Measurements from ENCODE around the gene LFNG. TPM values are rescaled to one million over a fixed set of nuclear protein-coding genes. Genes with fewer than 3 reads are reported as not detected.

The LFNG gene
- polyA plus RNA-seq, 6 donors from 2014 or later = 0.59 to 4.0 (median 2.2) TPM

DNA sequence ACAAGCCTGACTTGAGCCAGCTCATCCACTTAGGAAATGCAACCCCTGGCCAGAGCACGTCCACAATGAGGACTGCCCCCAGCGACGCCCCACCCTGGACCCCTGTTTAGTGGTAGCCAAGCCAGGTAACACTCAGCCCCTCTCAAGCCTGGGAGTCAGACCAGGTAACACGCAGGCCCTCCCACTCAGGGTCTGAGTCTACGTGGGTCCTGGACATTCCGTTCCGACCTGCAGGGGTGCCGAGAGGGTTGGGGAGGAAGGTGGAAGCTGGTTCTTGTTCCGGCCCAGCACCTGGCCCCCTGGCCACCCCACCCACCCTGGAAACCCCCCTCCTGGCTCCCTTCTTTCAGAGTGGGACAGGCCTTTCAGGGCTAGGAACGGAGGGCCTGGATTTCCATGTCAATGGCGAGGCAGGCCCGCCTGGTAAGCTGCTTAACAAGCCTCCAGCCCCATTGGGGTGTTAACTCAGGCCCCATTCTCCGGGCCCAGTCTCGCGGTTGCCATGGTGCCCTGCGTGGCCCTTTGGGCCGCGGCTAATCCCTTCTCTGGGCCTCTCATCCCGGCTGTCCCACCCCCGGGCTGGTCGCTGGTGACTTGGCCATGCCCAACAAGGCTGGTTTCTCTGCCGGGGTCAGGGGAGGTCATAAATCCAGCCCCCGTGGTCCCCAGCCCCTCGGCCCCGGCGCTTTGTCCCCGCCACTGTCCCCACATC lies 19.7 kb upstream of the LFNG start:
- Mint-ChIP-seq H3K9me3 (peaks cover 0 to 2% (median 0%) of the 10 kb centered on the region in 7 donors), H3K4me1 (peaks cover 0 to 28% (median 10%) of the 10 kb centered on the region in 3 donors), H3K27me3 (peaks cover 6 to 34% (median 9%) of the 10 kb centered on the region in 3 donors), H3K4me3 (no peak overlapping the region), H3K27ac (no peak overlapping the region), H3K36me3 (no peaks in the 10 kb centered on the region)
- ATAC-seq (ENCODE audit: low read depth in 2 of 2) = no peak
- DNase-seq = no peak

DNA sequence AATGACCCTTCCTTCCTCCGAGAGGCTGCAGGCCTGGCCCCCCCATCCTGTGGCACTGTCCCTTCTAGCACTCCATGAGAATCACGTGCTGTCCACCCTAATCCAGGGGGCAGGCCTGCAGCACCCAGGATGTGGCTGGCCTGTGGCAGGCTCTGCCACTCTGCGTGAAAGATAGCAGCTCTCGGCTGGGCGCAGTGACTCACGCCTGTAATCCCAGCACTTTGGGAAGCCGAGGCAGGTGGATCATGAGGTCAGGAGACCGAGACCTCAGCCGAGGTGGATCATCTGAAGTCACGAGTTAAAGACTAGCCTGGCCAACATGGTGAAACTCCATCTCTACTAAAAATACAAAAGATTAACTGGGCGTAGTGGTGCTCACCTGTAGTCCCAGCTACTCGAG lies 18.9 kb upstream of the LFNG start:
- no peak overlapping the region for H3K4me3 Mint-ChIP-seq
- peaks cover 0 to 2% (median 0%) of the 10 kb centered on the region in 7 donors for H3K9me3 Mint-ChIP-seq
- no peak for ATAC-seq (ENCODE audit: low read depth in 2 of 2)
- H3K27ac Mint-ChIP-seq = peak overlapping the region in 1 of 6 donors; percentile 42
- H3K36me3 Mint-ChIP-seq = no peaks in the 10 kb centered on the region
- H3K27me3 Mint-ChIP-seq = peaks cover 6 to 30% (median 9%) of the 10 kb centered on the region in 3 donors
- no peak for DNase-seq
- H3K4me1 Mint-ChIP-seq = peaks cover 0 to 26% (median 10%) of the 10 kb centered on the region in 3 donors

DNA sequence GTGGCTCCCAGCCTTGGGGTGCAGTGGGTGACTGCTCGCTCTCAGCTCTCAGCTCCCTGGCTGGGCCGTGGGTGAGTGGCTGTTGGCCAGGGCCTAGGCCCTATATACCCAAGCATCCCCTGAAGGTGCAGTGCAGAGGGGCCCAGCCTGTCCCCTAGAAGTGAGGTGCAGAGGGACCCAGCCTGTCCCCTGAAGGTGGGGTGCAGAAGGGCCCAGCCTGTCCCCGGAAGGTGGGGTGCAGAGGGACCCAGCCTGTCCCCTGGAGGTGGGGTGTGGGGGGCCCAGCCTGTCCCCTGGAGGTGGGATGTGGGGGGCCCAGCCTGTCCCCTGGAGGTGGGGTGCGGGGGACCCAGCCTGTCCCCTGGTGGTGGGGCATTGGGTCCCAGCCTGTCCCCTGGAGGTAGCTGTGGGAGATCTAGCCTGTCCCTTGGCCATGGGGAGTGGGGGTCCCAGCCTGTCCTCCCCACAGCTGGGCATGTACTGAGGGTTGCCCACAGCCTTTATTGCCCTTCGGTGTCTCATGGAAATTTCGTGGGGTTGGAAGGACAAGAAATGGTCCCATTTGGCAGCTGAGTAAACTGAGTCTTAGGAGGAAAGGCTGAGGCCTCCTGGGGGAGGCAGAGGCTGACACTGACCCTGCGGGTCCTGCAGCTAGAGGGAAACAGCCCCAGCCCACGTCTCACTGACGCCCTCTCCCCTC lies 17.5 kb upstream of the LFNG start:
- H3K4me3 Mint-ChIP-seq = no peak overlapping the region
- H3K27ac Mint-ChIP-seq = no peak overlapping the region
- H3K36me3 Mint-ChIP-seq = no peaks in the 10 kb centered on the region
- ATAC-seq (ENCODE audit: low read depth in 2 of 2) (no peak), DNase-seq (no peak)
- H3K4me1 Mint-ChIP-seq = peaks cover 4 to 23% (median 10%) of the 10 kb centered on the region in 3 donors
- peaks cover 0 to 18% (median 0%) of the 10 kb centered on the region in 3 donors for H3K27me3 Mint-ChIP-seq
- peaks cover 0 to 2% (median 0%) of the 10 kb centered on the region in 7 donors for H3K9me3 Mint-ChIP-seq

DNA sequence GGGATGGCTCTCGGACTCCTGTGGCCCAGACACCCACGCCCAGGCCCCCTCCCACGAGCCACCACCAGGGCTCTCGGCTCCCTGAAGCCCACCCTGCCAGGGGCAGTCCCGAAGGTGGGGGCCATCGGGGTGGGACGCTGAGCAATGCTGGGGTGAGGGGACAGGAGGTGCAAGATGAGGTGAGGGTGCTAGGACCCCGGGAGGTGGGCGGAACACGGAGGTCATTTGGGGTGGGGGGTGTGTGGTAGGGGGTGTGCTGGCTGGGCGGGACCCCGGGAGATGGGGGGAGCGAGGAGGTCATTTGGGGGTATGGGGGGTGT lies 17.0 kb upstream of the LFNG start:
- H3K36me3 Mint-ChIP-seq = no peaks in the 10 kb centered on the region
- no peak for ATAC-seq (ENCODE audit: low read depth in 2 of 2)

DNA sequence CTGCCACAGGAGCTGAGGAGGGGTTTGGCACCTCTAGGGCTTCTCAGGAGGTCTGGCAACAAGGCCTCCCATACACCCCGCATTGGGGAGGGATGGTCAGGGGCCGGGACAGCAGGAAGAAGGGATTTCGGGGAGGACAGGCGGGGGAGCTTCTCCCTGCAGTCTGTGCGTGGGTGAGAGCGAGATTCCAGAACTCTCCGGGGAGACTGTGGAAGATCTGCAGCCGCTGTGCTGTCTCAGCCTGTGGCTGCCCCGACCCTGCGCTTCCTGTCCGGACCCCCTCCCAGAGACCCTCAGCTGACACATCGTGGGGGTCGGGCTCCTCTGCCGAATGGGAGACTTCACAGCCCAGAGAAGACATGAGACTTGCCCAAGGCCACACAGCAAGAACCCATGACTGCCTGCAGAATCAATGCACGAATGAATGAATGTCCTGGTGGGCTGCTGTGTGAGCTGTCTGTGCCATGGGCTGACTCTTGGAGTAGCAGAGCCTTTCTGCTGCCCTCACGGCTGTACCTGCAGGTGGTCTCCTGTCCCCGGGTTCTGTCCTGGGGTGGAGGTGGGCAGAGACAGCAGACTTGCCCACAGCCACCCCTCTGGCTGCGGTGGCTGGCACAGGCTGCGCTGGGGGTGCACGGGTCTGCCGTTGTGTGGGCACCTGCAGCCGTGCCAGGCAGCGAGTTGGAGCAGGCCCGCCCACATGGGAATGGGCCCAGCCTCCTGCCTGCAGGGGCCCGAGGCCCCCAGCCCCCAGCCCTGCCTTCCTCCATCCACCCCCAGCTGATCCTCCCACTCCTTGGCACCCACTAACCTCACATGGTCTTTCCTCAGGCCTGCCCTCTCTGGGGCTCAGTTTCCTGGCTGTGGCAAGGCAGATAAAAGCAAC lies 16.3 kb upstream of the LFNG start:
- H3K4me3 Mint-ChIP-seq = no peak overlapping the region
- H3K9me3 Mint-ChIP-seq = peaks cover 0 to 2% (median 0%) of the 10 kb centered on the region in 7 donors
- peaks cover 0 to 6% (median 0%) of the 10 kb centered on the region in 3 donors for H3K27me3 Mint-ChIP-seq
- ATAC-seq (ENCODE audit: low read depth in 2 of 2) (no peak), DNase-seq (no peak)
- H3K4me1 Mint-ChIP-seq = peaks cover 13 to 24% (median 15%) of the 10 kb centered on the region in 3 donors
- no peaks in the 10 kb centered on the region for H3K36me3 Mint-ChIP-seq
- peak overlapping the region in 2 of 6 donors; percentile 33 to 49 for H3K27ac Mint-ChIP-seq

More for the DNA sequence above, 17.0 kb upstream of the LFNG start:
- DNase-seq = no peak
- Mint-ChIP-seq H3K4me1 (peaks cover 9 to 18% (median 9%) of the 10 kb centered on the region in 3 donors), H3K9me3 (peaks cover 0 to 2% (median 0%) of the 10 kb centered on the region in 7 donors), H3K4me3 (no peak overlapping the region), H3K27me3 (peaks cover 0 to 13% (median 0%) of the 10 kb centered on the region in 3 donors), H3K27ac (peak overlapping the region in 1 of 6 donors; percentile 33)

DNA sequence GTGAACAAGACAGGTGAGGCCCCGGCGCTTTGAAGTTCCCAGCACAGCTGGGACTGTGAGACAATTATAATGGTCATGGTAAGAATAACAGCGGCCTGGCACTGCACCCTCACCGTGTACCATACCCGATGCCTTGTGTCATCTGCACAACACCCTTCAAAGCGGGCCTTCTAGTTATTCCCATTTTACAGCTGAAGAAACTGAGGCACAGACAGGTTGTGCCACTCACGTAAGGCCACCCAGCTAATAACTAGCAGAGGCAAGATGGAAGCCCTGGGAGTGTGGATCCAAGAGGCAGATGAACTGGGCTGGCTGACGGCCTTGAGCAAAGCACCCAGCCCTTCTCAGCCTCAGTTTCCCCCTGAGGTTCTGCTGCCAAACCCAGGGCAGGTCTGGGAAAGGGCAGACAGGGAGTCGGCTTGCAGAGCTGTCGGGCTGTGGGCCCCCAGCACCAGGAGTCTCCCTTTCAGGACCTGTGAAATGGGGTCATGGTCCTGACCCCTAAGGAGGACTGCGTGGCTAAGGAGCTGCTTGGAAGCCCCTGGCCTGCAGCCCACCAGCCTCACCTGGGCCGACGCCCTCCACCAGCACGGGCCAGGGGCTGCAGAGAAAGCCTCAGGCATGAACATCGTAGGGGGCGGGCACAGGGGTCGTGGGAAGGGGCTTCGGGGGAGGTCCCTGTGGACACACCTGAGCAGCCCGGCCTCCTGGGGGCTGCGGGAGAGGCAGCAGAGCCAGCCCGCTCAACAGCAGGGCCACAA lies 15.3 kb upstream of the LFNG start:
- H3K4me1 Mint-ChIP-seq = peaks cover 23 to 34% (median 25%) of the 10 kb centered on the region in 3 donors
- no peak for ATAC-seq (ENCODE audit: low read depth in 2 of 2)
- no peak for DNase-seq
- no peak overlapping the region for H3K4me3 Mint-ChIP-seq
- peaks cover 0 to 2% (median 0%) of the 10 kb centered on the region in 7 donors for H3K9me3 Mint-ChIP-seq
- no peaks in the 10 kb centered on the region for H3K36me3 Mint-ChIP-seq
- H3K27ac Mint-ChIP-seq = peak overlapping the region in 2 of 6 donors; percentile 28 to 37
- peaks cover 0 to 5% (median 0%) of the 10 kb centered on the region in 3 donors for H3K27me3 Mint-ChIP-seq

DNA sequence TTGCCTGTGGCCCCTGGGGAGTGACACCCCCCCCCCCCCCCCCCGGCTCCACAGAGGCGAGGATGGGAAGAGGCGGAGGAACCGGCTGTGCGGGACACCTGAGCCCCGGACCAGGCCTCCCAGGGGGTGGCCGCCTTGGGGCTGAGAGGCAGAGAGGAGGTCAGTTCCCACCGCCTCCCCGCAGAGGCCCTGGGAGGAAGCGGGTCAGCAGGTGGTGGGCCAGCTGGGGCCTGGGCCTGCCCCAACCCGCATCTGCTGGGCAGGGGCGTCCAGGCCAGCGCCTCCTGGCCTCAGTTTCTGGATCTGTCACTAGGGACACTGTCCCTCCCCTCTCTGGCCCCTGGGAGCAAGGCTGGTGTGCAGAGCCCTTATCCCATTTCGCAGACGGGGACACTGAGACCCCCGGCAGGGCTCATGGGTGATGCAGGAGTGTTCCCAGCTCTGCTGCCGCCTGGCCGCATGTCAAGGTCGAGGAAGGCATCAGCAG lies 14.6 kb upstream of the LFNG start:
- DNase-seq = no peak
- H3K36me3 Mint-ChIP-seq = no peaks in the 10 kb centered on the region
- H3K9me3 Mint-ChIP-seq = peaks cover 0 to 2% (median 0%) of the 10 kb centered on the region in 7 donors
- peaks cover 0 to 5% (median 0%) of the 10 kb centered on the region in 3 donors for H3K27me3 Mint-ChIP-seq
- H3K4me3 Mint-ChIP-seq = no peak overlapping the region
- no peak for ATAC-seq (ENCODE audit: low read depth in 2 of 2)
- peaks cover 28 to 40% (median 32%) of the 10 kb centered on the region in 3 donors for H3K4me1 Mint-ChIP-seq
- peak overlapping the region in 2 of 6 donors; percentile 34 to 37 for H3K27ac Mint-ChIP-seq

DNA sequence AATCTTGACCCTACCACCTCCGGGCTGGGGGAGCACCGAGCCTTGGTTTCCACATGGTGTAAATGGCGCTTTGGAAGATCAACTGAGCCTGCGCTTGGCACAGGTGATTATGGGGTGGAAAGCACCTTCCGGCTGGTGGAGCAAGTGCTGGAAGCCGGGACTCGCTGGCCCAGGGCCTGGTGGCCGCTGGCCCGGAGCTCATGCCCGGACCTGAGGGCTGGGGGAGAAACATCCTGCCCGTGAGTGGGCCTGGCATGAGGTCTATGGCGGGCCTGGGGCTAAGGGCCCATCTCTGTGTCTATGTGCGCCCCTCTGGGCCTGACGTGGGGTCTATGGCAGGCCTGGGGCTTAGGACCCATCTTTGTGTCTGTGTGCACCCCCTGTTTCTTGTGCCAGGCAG lies 14.2 kb upstream of the LFNG start:
- peak overlapping the region in 1 of 6 donors; percentile 34 for H3K27ac Mint-ChIP-seq
- peaks cover 32 to 42% (median 36%) of the 10 kb centered on the region in 3 donors for H3K4me1 Mint-ChIP-seq
- peaks cover 0 to 4% (median 0%) of the 10 kb centered on the region in 3 donors for H3K27me3 Mint-ChIP-seq
- no peak for DNase-seq
- no peaks in the 10 kb centered on the region for H3K36me3 Mint-ChIP-seq
- H3K9me3 Mint-ChIP-seq = peaks cover 0 to 1% (median 0%) of the 10 kb centered on the region in 7 donors
- ATAC-seq (ENCODE audit: low read depth in 2 of 2) = no peak
- no peak overlapping the region for H3K4me3 Mint-ChIP-seq

DNA sequence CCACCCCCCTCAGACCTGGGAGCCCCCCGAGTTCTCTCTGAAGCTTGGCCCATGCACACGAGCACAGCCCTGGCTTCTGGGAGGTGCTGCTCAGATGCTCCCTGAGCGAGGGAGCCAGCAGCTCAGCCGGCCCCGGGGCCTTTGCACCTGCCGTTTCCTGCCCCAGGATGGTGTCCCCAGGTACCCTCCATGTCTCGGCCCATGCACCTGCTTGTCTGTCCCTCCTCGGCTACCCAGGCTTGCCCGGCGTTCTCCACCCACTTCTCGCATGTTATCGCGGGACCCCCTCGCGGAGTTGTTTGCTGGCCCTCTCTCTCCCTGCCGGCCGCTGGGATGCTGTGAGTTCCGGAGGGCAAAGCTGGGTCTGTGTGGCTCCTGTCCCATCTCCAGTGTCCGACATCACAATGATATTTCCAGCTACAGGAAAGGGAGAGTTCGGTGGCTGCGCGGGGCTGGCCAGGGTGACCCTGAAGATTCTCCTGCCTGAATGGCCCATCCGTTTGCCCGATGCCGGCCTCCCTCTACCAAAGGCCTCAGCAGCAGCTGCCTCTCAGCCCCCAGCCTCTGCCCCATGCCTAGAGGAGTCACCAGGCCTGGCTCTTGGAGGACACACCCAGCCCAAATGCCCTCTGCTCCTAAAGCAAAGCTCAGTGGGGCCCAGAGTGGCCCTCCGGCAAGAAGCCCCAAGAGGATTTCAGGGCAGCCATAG lies 12.2 kb upstream of the LFNG start:
- H3K4me1 Mint-ChIP-seq = peaks cover 43 to 57% (median 50%) of the 10 kb centered on the region in 3 donors
- H3K27me3 Mint-ChIP-seq = no peaks in the 10 kb centered on the region
- DNase-seq (no peak), ATAC-seq (ENCODE audit: low read depth in 2 of 2) (no peak)
- peak overlapping the region in 1 of 8 donors; percentile 79 for H3K4me3 Mint-ChIP-seq
- no peaks in the 10 kb centered on the region for H3K36me3 Mint-ChIP-seq
- peak overlapping the region in 3 of 6 donors; percentile 99 to 100 (median 100) for H3K27ac Mint-ChIP-seq
- H3K9me3 Mint-ChIP-seq = no peaks in the 10 kb centered on the region

DNA sequence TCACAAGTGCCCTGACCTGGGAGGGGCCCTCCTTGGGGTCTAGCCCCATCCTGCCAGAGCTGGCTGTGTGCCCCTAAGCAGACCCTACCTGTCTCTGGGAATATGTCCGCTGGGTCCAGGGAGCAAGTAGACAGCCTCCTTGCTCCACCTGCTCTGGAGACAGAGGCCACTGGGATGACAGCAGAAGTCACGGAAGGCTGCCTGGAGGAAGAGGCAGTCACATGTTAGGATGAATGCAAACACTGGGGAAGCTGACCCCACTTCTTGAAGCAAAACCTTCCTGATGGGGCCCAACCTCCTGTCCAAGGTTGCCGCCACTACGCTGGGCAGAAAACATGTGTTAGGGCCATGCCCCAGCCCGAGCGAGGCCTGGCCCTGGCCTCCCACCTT lies 11.7 kb upstream of the LFNG start:
- DNase-seq (no peak), ATAC-seq (ENCODE audit: low read depth in 2 of 2) (no peak)
- Mint-ChIP-seq H3K9me3 (no peaks in the 10 kb centered on the region), H3K27ac (peak overlapping the region in 5 of 6 donors; percentile 99 to 100 (median 100)), H3K4me1 (peaks cover 48 to 63% (median 55%) of the 10 kb centered on the region in 3 donors), H3K27me3 (no peaks in the 10 kb centered on the region), H3K36me3 (no peaks in the 10 kb centered on the region), H3K4me3 (peak overlapping the region; percentile 79 to 91 (median 88))

DNA sequence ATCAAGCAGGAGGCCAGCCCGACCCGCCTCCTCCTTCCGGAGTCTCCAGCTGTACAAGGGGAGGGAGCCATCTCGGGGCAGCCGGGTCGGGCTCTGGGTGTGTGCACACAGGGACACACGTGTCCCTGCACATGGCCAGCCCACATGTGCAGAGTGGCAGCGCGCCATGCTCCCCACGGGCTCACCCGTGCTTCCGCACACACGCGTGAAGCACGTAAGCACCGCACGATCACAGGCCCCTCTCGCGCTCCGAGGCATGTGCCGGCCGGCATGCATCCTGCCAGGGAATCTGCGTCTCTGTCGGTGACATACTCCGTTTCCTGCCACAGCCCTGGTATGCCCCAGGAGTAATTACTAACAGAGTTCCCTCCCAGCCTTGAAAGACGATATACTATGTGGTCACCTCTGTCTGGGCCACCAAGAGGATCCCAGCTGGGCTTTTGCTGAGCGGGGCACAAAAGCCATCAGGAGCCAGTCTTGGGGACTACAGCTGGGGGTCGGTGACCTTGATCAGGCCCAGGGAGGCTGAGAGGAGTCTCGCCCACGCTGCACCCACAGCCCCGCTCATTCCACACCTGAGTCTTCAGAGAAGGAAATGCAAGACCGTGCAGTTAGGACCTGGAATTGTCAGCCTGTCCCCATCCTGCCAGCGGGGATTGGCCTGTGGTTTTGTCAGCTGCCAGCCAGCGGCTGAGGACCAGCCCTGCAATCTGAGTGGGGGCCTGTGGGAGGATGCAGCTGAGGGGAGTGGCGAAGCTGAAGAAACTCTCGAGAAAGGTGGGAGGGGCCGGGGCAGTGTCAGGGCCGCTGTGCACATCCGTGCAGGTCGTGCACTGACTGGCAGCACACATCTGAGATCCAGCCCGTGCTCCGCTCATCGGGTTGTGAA lies 11.0 kb upstream of the LFNG start:
- DNase-seq = peak; percentile 88
- Mint-ChIP-seq H3K36me3 (no peaks in the 10 kb centered on the region), H3K9me3 (no peaks in the 10 kb centered on the region), H3K27me3 (no peaks in the 10 kb centered on the region), H3K4me1 (peaks cover 53 to 69% (median 62%) of the 10 kb centered on the region in 3 donors), H3K27ac (peak overlapping the region in 5 of 6 donors; percentile 99 to 100 (median 100)), H3K4me3 (peak overlapping the region; percentile 79 to 91 (median 88))
- peak; percentile 31 to 39 for ATAC-seq (ENCODE audit: low read depth in 2 of 2)
